ENCODE results near the gene EMP3.

- TF ChIP-seq CTCF (IDR thresholded peaks at IDR 0.05 in 2 of 3, conservative IDR thresholded peaks at IDR 0.05 in 1 of 3; ENCODE audit: borderline replicate concordance in 1 of 3, insufficient read depth in 1 of 3, low read depth in 2 of 3, low read length in 2 of 3) (no peak), TCF7L2 (IDR thresholded peaks at IDR 0.05; ENCODE audit: borderline replicate concordance, extremely low read depth, insufficient read depth, insufficient read length) (no peak), SRF (IDR thresholded peaks at IDR 0.05; ENCODE audit: low read depth) (no peak), SIN3A (IDR thresholded peaks at IDR 0.05; ENCODE audit: low read depth) (no peak), POLR2A (IDR thresholded peaks at IDR 0.05; ENCODE audit: borderline replicate concordance, extremely low read depth, insufficient read depth, insufficient read length) (no peak), YY1 (IDR thresholded peaks at IDR 0.05; ENCODE audit: extremely low read depth, insufficient replicate concordance, low read depth, low read length) (no peak), MAX (IDR thresholded peaks at IDR 0.05) (no peak), POLR2AphosphoS5 (IDR thresholded peaks at IDR 0.05; ENCODE audit: low read depth, low read length) (no peak), EZH2 (IDR thresholded peaks at IDR 0.05) (no peak), REST (IDR thresholded peaks at IDR 0.05; ENCODE audit: low read depth) (no peak), CEBPB (IDR thresholded peaks at IDR 0.05; ENCODE audit: low read depth) (no peak), ZNF274 (IDR thresholded peaks at IDR 0.05; ENCODE audit: low read depth, low read length) (no peak)
Observed at GRCh38 chr19:48365602-48366001, 40.2 kb downstream of the EMP3 start.

Measured in HCT116 (cell line).